ENCODE data around the gene ARHGEF4. TPM values are rescaled to one million over a fixed set of nuclear protein-coding genes. Genes with fewer than 3 reads are reported as not detected.

ARHGEF4 gene
- total RNA-seq, 1 donor from 2014 or later, result 11.5 TPM

- Histone ChIP-seq H3K27me3 (ENCODE audit: control insufficient read depth in 3 of 3, insufficient read depth in 3 of 3, low read length in 3 of 3) (peaks cover 47 to 62% (median 60%) of the 10 kb centered on the region in 3 donors), H3K9ac (ENCODE audit: low read depth in 1 of 3, low read length in 3 of 3) (peak overlapping the region in 1 of 3 donors; percentile 8), H3K4me1 (ENCODE audit: control insufficient read depth in 3 of 3, insufficient read depth in 3 of 3, low read length in 3 of 3) (peaks cover 3 to 9% (median 8%) of the 10 kb centered on the region in 3 donors), H3K27ac (ENCODE audit: low read depth, low read length) (no peak overlapping the region), H3K36me3 (ENCODE audit: control insufficient read depth in 3 of 3, insufficient read depth in 3 of 3, low read length in 3 of 3) (no peaks in the 10 kb centered on the region), H3K4me3 (ENCODE audit: low read length in 3 of 3) (peak overlapping the region; percentile 39 to 56 (median 39)), H3K9me3 (ENCODE audit: control insufficient read depth in 3 of 3, low read length in 3 of 3) (no peaks in the 10 kb centered on the region)
These were observed 127.4 kb downstream of the ARHGEF4 start for GRCh38 chr2:130963849-130964793.

- no peaks in the 10 kb centered on the region for H3K9me3 ChIP-seq (ENCODE audit: control insufficient read depth in 3 of 3, low read length in 3 of 3)
- peaks cover 47 to 62% (median 60%) of the 10 kb centered on the region in 3 donors for H3K27me3 ChIP-seq (ENCODE audit: control insufficient read depth in 3 of 3, insufficient read depth in 3 of 3, low read length in 3 of 3)
- H3K36me3 ChIP-seq (ENCODE audit: control insufficient read depth in 3 of 3, insufficient read depth in 3 of 3, low read length in 3 of 3), result no peaks in the 10 kb centered on the region
- H3K4me1 ChIP-seq (ENCODE audit: control insufficient read depth in 3 of 3, insufficient read depth in 3 of 3, low read length in 3 of 3), result peaks cover 3 to 9% (median 8%) of the 10 kb centered on the region in 3 donors
- H3K4me3 ChIP-seq (ENCODE audit: low read length in 3 of 3), result no peak overlapping the region
- no peak overlapping the region for H3K27ac ChIP-seq (ENCODE audit: low read depth, low read length)
- H3K9ac ChIP-seq (ENCODE audit: low read depth in 1 of 3, low read length in 3 of 3), result no peak overlapping the region
These were observed 128.2 kb downstream of the ARHGEF4 start for GRCh38 chr2:130964931-130965330.

GRCh38 chr2:130966149-130966774, 129.5 kb downstream of the ARHGEF4 start:
- H3K9me3 ChIP-seq (ENCODE audit: control insufficient read depth in 3 of 3, low read length in 3 of 3), result no peaks in the 10 kb centered on the region
- no peak overlapping the region for H3K27ac ChIP-seq (ENCODE audit: low read depth, low read length)
- H3K4me3 ChIP-seq (ENCODE audit: low read length in 3 of 3), result no peak overlapping the region
- H3K36me3 ChIP-seq (ENCODE audit: control insufficient read depth in 3 of 3, insufficient read depth in 3 of 3, low read length in 3 of 3), result no peaks in the 10 kb centered on the region
- peaks cover 42 to 55% (median 54%) of the 10 kb centered on the region in 3 donors for H3K27me3 ChIP-seq (ENCODE audit: control insufficient read depth in 3 of 3, insufficient read depth in 3 of 3, low read length in 3 of 3)
- H3K4me1 ChIP-seq (ENCODE audit: control insufficient read depth in 3 of 3, insufficient read depth in 3 of 3, low read length in 3 of 3), result peaks cover 3 to 9% (median 8%) of the 10 kb centered on the region in 3 donors
- H3K9ac ChIP-seq (ENCODE audit: low read depth in 1 of 3, low read length in 3 of 3), result no peak overlapping the region

DNA sequence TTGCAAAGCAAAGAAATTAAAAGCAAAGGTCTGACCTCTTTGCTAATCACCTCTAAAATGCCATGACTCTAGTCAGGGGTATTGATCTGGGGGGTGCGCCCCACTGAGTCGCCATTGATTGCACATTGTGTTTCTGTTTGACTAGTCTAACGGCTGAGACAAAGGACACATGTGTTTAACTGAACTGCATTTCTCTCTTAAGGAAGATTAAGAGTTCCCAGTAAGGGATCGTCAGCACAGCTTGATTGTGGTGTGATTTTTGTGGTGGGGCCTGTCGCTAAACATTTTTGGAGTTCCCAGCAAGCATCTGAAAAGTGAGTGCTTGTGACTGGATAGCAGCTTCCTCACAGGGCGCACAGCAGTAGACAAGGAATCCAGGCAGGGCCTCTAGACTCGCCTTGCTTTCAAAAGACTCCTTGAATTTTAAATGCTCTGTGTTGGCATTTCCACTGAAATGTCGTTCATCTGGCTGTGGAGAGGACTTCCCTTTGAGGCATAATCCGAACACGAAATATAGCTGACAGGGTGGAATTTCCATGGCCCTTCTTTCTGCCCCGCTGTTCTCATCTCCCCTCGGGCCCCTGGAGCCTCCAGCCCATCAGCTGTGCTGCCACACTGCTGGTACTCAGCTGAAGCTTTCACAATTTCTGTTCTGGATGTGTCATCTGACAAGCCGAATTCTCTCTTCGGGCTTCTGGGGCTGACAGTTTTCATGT, 130.2 kb downstream of the ARHGEF4 start:
- H3K27me3 ChIP-seq (ENCODE audit: control insufficient read depth in 3 of 3, insufficient read depth in 3 of 3, low read length in 3 of 3), result peaks cover 37 to 49% (median 49%) of the 10 kb centered on the region in 3 donors
- no peak overlapping the region for H3K9ac ChIP-seq (ENCODE audit: low read depth in 1 of 3, low read length in 3 of 3)
- peaks cover 3 to 9% (median 8%) of the 10 kb centered on the region in 3 donors for H3K4me1 ChIP-seq (ENCODE audit: control insufficient read depth in 3 of 3, insufficient read depth in 3 of 3, low read length in 3 of 3)

DNA sequence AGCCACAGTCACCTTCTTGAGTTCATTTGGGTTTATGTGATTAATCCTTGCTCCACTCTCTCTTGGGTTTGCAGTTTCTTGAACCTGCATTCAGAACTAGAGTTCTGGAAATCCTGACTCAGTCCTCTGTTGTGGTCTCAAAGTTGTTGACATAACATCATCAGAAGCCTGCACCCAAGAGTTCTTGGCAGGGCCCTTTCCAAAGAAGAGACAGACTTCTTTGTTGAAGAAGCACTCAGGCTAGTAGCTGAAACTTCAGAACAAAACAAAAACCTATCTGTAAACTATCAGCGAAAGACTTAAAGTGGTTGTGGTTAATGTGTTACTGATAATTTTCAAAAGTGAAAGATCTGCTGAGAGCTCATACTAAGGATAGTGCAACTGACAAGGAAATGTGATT, 135.7 kb downstream of the ARHGEF4 start:
- H3K9ac ChIP-seq (ENCODE audit: low read depth in 1 of 3, low read length in 3 of 3), result no peak overlapping the region
- H3K4me1 ChIP-seq (ENCODE audit: control insufficient read depth in 3 of 3, insufficient read depth in 3 of 3, low read length in 3 of 3), result no peaks in the 10 kb centered on the region
- peaks cover 0 to 7% (median 3%) of the 10 kb centered on the region in 3 donors for H3K27me3 ChIP-seq (ENCODE audit: control insufficient read depth in 3 of 3, insufficient read depth in 3 of 3, low read length in 3 of 3)
- no peak overlapping the region for H3K4me3 ChIP-seq (ENCODE audit: low read length in 3 of 3)
- H3K27ac ChIP-seq (ENCODE audit: low read depth, low read length), result no peak overlapping the region
- H3K36me3 ChIP-seq (ENCODE audit: control insufficient read depth in 3 of 3, insufficient read depth in 3 of 3, low read length in 3 of 3), result no peaks in the 10 kb centered on the region
- no peaks in the 10 kb centered on the region for H3K9me3 ChIP-seq (ENCODE audit: control insufficient read depth in 3 of 3, low read length in 3 of 3)

More for the DNA sequence above, 130.2 kb downstream of the ARHGEF4 start:
- H3K36me3 ChIP-seq (ENCODE audit: control insufficient read depth in 3 of 3, insufficient read depth in 3 of 3, low read length in 3 of 3), result no peaks in the 10 kb centered on the region
- no peak overlapping the region for H3K27ac ChIP-seq (ENCODE audit: low read depth, low read length)
- H3K9me3 ChIP-seq (ENCODE audit: control insufficient read depth in 3 of 3, low read length in 3 of 3), result no peaks in the 10 kb centered on the region
- no peak overlapping the region for H3K4me3 ChIP-seq (ENCODE audit: low read length in 3 of 3)

DNA sequence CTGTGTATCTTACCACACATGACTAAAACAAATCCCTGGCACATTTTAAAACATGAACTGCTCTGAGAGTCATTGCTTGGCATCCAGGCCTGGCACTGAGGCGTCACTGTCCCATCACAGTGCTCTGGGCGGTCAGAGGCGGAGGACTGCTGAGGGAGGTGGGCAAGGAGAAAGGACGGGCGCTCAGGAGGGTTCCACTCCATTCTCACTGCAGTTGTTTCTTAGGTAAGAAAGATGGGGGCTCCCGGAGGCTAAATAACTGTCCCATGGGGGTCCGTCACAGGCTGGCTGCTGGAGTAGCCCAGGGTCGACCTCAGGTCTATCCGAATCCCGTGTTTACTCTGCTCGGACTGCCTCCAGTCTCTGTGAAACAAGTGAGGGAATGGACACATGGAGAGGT, 139.0 kb downstream of the ARHGEF4 start:
- Histone ChIP-seq H3K27me3 (ENCODE audit: control insufficient read depth in 3 of 3, insufficient read depth in 3 of 3, low read length in 3 of 3) (no peaks in the 10 kb centered on the region), H3K9me3 (ENCODE audit: control insufficient read depth in 3 of 3, low read length in 3 of 3) (peaks cover 0 to 4% (median 0%) of the 10 kb centered on the region in 3 donors), H3K4me3 (ENCODE audit: low read length in 3 of 3) (no peak overlapping the region), H3K27ac (ENCODE audit: low read depth, low read length) (no peak overlapping the region), H3K36me3 (ENCODE audit: control insufficient read depth in 3 of 3, insufficient read depth in 3 of 3, low read length in 3 of 3) (no peaks in the 10 kb centered on the region), H3K4me1 (ENCODE audit: control insufficient read depth in 3 of 3, insufficient read depth in 3 of 3, low read length in 3 of 3) (no peaks in the 10 kb centered on the region), H3K9ac (ENCODE audit: low read depth in 1 of 3, low read length in 3 of 3) (no peak overlapping the region)

DNA sequence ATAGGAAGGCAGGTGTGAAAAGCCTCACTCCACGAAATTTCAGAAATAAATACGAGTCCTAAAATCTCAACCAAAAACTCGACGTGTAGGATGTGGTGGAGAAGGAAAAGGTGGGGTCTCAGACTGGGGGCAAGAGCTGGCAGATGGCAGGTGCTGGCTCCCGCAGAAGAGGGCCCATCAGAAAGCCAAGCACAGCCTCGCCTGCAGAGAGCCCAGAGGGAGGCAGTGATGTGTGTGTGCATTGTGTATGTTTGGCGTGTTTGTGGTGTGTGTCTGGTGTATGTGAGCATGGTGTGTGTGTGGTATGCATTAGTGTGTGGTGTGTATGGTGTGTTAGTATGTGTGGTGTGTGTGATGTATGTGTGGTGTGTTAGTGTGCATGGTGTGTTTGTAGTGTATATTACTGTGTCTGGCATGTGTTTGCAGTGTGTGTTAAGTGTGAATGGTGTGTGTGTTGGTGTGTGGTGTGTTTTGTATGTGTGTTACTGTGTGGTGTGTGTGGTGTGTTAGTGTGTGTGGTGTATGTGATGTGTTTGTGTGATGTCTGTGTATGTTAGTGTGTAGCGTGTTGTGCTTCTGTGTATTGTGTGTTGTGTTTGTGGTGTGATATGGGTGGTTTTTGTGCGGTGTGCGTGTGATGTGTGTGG, 140.0 kb downstream of the ARHGEF4 start:
- no peaks in the 10 kb centered on the region for H3K36me3 ChIP-seq (ENCODE audit: control insufficient read depth in 3 of 3, insufficient read depth in 3 of 3, low read length in 3 of 3)
- H3K9me3 ChIP-seq (ENCODE audit: control insufficient read depth in 3 of 3, low read length in 3 of 3), result peaks cover 0 to 4% (median 0%) of the 10 kb centered on the region in 3 donors
- no peak overlapping the region for H3K27ac ChIP-seq (ENCODE audit: low read depth, low read length)
- H3K4me1 ChIP-seq (ENCODE audit: control insufficient read depth in 3 of 3, insufficient read depth in 3 of 3, low read length in 3 of 3), result no peaks in the 10 kb centered on the region
- H3K4me3 ChIP-seq (ENCODE audit: low read length in 3 of 3), result no peak overlapping the region
- no peaks in the 10 kb centered on the region for H3K27me3 ChIP-seq (ENCODE audit: control insufficient read depth in 3 of 3, insufficient read depth in 3 of 3, low read length in 3 of 3)
- no peak overlapping the region for H3K9ac ChIP-seq (ENCODE audit: low read depth in 1 of 3, low read length in 3 of 3)

- Histone ChIP-seq H3K36me3 (ENCODE audit: control insufficient read depth in 3 of 3, insufficient read depth in 3 of 3, low read length in 3 of 3) (no peaks in the 10 kb centered on the region), H3K4me1 (ENCODE audit: control insufficient read depth in 3 of 3, insufficient read depth in 3 of 3, low read length in 3 of 3) (no peaks in the 10 kb centered on the region), H3K9me3 (ENCODE audit: control insufficient read depth in 3 of 3, low read length in 3 of 3) (peaks cover 0 to 4% (median 0%) of the 10 kb centered on the region in 3 donors), H3K27ac (ENCODE audit: low read depth, low read length) (no peak overlapping the region), H3K4me3 (ENCODE audit: low read length in 3 of 3) (no peak overlapping the region), H3K9ac (ENCODE audit: low read depth in 1 of 3, low read length in 3 of 3) (no peak overlapping the region), H3K27me3 (ENCODE audit: control insufficient read depth in 3 of 3, insufficient read depth in 3 of 3, low read length in 3 of 3) (no peaks in the 10 kb centered on the region)
These were observed 140.8 kb downstream of the ARHGEF4 start for GRCh38 chr2:130977461-130978050.

DNA sequence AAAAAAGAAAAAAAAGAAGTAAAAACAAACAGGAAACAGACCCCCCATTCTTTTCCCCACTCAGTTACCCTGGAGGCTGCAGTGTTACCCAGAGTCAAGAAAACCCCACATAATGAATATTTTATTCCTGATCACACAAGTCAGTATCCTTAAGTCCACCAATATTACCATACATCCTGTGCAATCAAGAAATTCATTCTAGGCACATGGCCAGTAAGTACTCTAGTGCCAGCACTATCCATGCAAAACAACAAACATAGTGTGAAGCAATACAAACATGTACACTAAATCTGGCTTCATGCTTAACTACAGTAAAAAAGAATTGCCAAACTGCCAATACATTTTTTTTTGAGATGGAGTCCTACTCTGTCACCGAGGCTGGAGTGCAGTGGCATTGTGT, 145.0 kb downstream of the ARHGEF4 start:
- Histone ChIP-seq H3K36me3 (ENCODE audit: control insufficient read depth in 3 of 3, insufficient read depth in 3 of 3, low read length in 3 of 3) (no peaks in the 10 kb centered on the region), H3K27ac (ENCODE audit: low read depth, low read length) (no peak overlapping the region), H3K27me3 (ENCODE audit: control insufficient read depth in 3 of 3, insufficient read depth in 3 of 3, low read length in 3 of 3) (no peaks in the 10 kb centered on the region), H3K9ac (ENCODE audit: low read depth in 1 of 3, low read length in 3 of 3) (no peak overlapping the region), H3K4me1 (ENCODE audit: control insufficient read depth in 3 of 3, insufficient read depth in 3 of 3, low read length in 3 of 3) (no peaks in the 10 kb centered on the region), H3K9me3 (ENCODE audit: control insufficient read depth in 3 of 3, low read length in 3 of 3) (peaks cover 0 to 4% (median 0%) of the 10 kb centered on the region in 3 donors), H3K4me3 (ENCODE audit: low read length in 3 of 3) (no peak overlapping the region)

All from skeletal muscle tissue (tissue), 4 donors.